Lower leg skin (tissue), 4 donors: ENCODE results near the gene LLGL1. TPM values are rescaled to one million over a fixed set of nuclear protein-coding genes. Genes with fewer than 3 reads are reported as not detected.

ENCODE experiments used
- DNase-seq, 2 donors: peaks; one replicate each; pipeline ENCODE4 v3.0.0-alpha.2; 2019; ENCODE audit warnings: low spot score in 2 of 2
- H3K4me3 ChIP-seq: fragments of 200-600 bp; sonication (generic); 2 replicates; pipeline ENCODE4 v1.5.1; 2017; ENCODE audit warnings: mild to moderate bottlenecking, low read depth; ENCODE audit not compliant: poor library complexity, severe bottlenecking
- POLR2A ChIP-seq, 2 donors: fragments of 450-650 bp; IDR thresholded peaks; one replicate each; pipeline ENCODE4 v1.6.1; 2016 to 2017; ENCODE audit warnings: antibody characterized with exemption in 2 of 2, mild to moderate bottlenecking in 1 of 2, moderate library complexity in 1 of 2
- WGBS, 2 donors: methylation state at CpG; one replicate each; pipeline ENCODE4 v1.1.5; 2018; 5-methylcytosine and 5-hydroxymethylcytosine counted together
- intact Hi-C: fragments of 100-400 bp; cut with DNase I; formaldehyde crosslinking; loops from one replicate; pipeline ENCODE4 v1.15.0; 2023; ENCODE audit warnings: low total_unique reads
- total RNA-seq, 4 donors: library from RNA; depleted of rRNA; stranded (reverse); fragments of >200 nt; gene quantifications; one replicate each; pipeline ENCODE4 v1.1.0, GENCODE V29; 2016
- TF ChIP-seq, protein P1 (sequence below), 3 donors: fragments of 450-650 bp; IDR thresholded peaks; one replicate each; pipeline ENCODE4 v1.5.1; 2016; ENCODE audit warnings: antibody characterized with exemption in 3 of 3, mild to moderate bottlenecking in 3 of 3, moderate library complexity in 2 of 3

Gene LLGL1
- total RNA-seq, 4 donors from 2014 or later = 24.5 to 32.7 (median 29.3) TPM

DNA sequence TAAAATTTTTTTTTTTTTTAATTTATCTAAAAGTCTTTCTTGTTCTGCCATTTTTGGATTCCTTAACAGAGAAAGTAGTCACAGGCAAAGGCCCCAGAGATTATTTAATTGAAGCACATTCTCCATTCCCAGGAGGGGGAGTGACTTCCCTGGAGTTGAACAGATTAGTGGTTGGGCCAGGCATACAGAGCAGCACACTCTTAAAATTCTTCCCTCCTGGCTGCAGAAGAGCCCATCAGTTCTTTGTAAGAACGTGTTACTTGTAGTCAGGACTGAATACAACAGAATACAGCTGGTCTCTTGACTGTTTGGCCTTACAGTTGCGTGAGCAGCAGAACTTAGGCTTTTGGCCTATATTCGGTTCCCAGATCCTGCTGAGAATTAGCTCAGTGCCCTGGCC lies 40.0 kb upstream of the LLGL1 start:
- intact Hi-C loops = no loop called here
- TF ChIP-seq POLR2A (IDR thresholded peaks at IDR 0.05) = no peak
- TF ChIP-seq, protein P1, sequence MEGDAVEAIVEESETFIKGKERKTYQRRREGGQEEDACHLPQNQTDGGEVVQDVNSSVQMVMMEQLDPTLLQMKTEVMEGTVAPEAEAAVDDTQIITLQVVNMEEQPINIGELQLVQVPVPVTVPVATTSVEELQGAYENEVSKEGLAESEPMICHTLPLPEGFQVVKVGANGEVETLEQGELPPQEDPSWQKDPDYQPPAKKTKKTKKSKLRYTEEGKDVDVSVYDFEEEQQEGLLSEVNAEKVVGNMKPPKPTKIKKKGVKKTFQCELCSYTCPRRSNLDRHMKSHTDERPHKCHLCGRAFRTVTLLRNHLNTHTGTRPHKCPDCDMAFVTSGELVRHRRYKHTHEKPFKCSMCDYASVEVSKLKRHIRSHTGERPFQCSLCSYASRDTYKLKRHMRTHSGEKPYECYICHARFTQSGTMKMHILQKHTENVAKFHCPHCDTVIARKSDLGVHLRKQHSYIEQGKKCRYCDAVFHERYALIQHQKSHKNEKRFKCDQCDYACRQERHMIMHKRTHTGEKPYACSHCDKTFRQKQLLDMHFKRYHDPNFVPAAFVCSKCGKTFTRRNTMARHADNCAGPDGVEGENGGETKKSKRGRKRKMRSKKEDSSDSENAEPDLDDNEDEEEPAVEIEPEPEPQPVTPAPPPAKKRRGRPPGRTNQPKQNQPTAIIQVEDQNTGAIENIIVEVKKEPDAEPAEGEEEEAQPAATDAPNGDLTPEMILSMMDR (IDR thresholded peaks at IDR 0.05) = no peak
- H3K4me3 ChIP-seq = no peak overlapping the region
- WGBS, 2 donors = 13 to 20% methylated on average over 3 of the region's 3 CpGs
- DNase-seq = no peak

DNA sequence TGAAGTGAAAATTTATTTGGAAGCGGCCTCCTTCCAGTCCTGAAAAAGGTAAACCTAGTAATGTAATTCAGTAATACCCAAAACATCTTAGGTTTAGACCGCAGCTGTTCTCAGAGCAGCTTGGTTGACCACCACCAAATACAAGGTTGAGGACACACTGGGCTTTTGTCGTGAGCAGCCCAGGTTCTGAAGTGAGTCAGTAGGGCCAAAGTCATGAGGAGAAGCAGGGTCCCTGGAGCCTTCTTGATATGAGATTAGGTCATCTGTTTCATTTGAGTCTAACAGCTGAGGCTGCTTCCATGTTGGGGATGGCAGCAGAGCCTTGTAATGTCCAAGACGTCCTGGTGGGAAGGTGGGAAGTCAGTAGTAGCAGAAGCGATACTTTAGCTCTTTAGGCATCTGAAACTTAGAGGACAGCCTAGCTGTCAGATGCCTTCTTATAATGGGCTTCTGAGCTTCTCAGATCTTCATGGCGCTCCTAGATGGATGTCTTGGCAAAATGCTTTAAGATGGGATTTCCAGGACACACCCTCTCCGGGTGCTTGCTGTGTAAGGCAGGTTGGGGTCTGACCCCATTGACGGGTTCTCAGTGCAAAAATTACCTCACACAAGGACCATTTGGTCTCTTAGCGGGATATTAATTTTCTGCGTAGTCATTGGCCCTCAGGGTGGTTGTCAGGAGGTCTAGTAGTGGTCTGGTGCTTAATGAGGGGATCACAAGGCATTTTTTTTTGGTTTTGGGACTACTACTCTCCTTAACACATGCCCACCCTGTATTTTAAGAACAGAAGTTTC lies 39.4 kb upstream of the LLGL1 start:
- TF ChIP-seq, protein P1 (IDR thresholded peaks at IDR 0.05) = no peak
- TF ChIP-seq POLR2A (IDR thresholded peaks at IDR 0.05) = no peak
- H3K4me3 ChIP-seq = no peak overlapping the region
- no peak for DNase-seq
- 39 to 49% methylated on average over 10 of the region's 10 CpGs for WGBS, 2 donors
- intact Hi-C loops = no loop called here

GRCh38 chr17:18186627-18186982 lies 38.8 kb upstream of the LLGL1 start:
- no peak for DNase-seq
- intact Hi-C loops = no loop called here
- TF ChIP-seq POLR2A (IDR thresholded peaks at IDR 0.05) = no peak
- TF ChIP-seq, protein P1 (IDR thresholded peaks at IDR 0.05) = no peak
- WGBS, 2 donors = 13% methylated on average over 1 of the region's 1 CpG
- no peak overlapping the region for H3K4me3 ChIP-seq

DNA sequence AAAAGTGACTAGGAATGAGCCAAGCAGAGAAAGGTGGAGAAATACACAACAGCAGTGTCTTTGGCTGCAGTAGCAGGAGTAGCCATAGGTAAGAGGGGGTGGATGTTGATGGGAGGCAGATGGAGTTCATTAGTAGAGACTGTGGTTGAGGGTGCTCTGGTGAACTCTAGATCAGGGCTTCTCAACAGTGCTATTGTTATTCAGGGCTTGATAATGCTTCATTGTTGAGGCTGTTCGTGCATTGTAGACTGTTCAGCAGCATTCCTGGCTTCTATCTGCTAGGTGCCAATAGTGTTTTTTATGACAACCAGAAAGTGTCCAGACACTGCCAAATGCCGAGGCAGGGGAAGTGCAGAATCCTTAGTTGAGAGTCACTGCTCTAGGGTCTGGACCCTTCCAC lies 38.2 kb upstream of the LLGL1 start:
- no peak for DNase-seq
- H3K4me3 ChIP-seq = no peak overlapping the region
- intact Hi-C loops = no loop called here
- WGBS, 2 donors = 12 to 22% methylated on average over 2 of the region's 2 CpGs
- no peak for TF ChIP-seq POLR2A (IDR thresholded peaks at IDR 0.05)
- TF ChIP-seq, protein P1 (IDR thresholded peaks at IDR 0.05) = no peak

DNA sequence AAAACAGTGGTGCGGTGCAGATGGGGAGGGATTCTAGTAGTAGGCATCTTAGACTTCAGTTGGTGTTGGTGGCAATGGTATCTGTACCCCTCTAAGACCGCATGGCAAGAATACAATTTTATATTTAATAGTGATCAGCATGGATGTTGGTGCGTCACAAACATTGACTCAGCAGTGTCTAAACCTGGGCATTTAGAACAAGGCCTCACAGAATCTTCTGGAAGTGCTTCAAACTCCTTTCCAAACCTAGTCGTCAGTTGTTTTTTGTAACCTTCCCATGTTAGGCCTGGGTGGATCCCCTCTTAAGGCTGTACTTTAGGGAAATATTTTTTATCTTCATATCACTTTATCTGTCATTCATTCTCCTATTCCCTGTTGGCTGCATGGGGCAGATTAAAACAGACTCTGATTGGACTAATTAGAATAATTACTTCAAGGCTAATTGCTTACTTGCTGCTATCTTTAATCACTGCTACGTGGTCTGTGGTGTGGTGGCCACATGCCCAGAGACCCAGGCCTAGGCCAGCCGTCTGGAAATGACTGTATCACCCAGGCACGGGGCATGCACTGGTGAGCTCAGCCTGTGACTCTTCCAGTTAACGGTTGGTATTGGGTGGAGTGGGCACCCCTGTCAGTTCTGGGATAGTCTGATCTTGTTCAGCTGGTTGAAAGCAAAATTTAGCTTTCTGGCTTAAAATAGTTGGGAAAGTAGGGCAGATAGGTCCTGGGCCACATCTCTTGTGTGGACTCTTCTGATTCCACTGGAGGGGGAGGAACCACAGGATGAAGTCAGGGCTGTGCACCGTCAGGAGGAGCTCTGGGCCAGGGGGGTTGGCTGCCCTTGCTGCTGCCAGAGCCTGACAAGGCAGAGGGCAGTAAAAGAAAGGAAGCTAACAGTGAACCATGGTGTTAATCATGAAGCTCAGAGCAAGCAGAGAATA lies 37.3 kb upstream of the LLGL1 start:
- WGBS, 2 donors = 13 to 23% methylated on average over 9 of the region's 9 CpGs
- DNase-seq = no peak
- TF ChIP-seq, protein P1 (IDR thresholded peaks at IDR 0.05) = no peak
- TF ChIP-seq POLR2A (IDR thresholded peaks at IDR 0.05) = no peak
- intact Hi-C loops = no loop called here
- no peak overlapping the region for H3K4me3 ChIP-seq
